Measurements from ENCODE around the gene RNF130. TPM values are rescaled to one million over a fixed set of nuclear protein-coding genes. Genes with fewer than 3 reads are reported as not detected.

RNF130 gene
- total and polyA plus RNA-seq, 9 of the 15 experiments (the other 6 are each of a cell fraction or from before 2014, with no cell fraction given): 5.8 to 39.4 (median 27.1) TPM

GRCh38 chr5:180105827-180106312, 34.3 kb upstream of the RNF130 start (continued):
- TF ChIP-seq MYBL2 (IDR thresholded peaks at IDR 0.05; ENCODE audit: low read depth) (no peak), MYBL2 (CRISPR knock-in tag; IDR thresholded peaks at IDR 0.05; ENCODE audit: borderline replicate concordance) (no peak), ESRRA (IDR thresholded peaks at IDR 0.05; ENCODE audit: borderline replicate concordance, low read depth) (no peak), ATF4 (CRISPR knock-in tag; IDR thresholded peaks at IDR 0.05) (peak; percentile 84), ZBTB12 (CRISPR knock-in tag; IDR thresholded peaks at IDR 0.05) (peak; percentile 45; the same call in 1 of the 2 replicates), ZNF384 (IDR thresholded peaks at IDR 0.05; ENCODE audit: low read depth, low read length) (peak; percentile 53; the same call in 1 of the 2 replicates), DPF2 (IDR thresholded peaks at IDR 0.05) (peak; percentile 80), TRIM24 (IDR thresholded peaks at IDR 0.05) (peak; percentile 90 to 96), PYGO2 (tag; IDR thresholded peaks at IDR 0.05) (0 out of 2 replicates have a peak, but pooled peaks have one; percentile 43), SOX6 (IDR thresholded peaks at IDR 0.05) (peak; percentile 88), ZBTB40 (IDR thresholded peaks at IDR 0.05) (peak; percentile 76), ZBTB40 (CRISPR knock-in tag; IDR thresholded peaks at IDR 0.05) (no peak), HMBOX1 (IDR thresholded peaks at IDR 0.05) (peak; percentile 41; the same call in 1 of the 2 replicates), RBFOX2 (IDR thresholded peaks at IDR 0.05; ENCODE audit: low read depth, low read length) (peak; percentile 42; the same call in 1 of the 2 replicates), MAZ (CRISPR knock-in tag; conservative IDR thresholded peaks at IDR 0.05 in 1 of 2, IDR thresholded peaks at IDR 0.05 in 1 of 2) (0 out of 4 replicates have a peak, but pooled peaks of 1 of the 2 experiments have one; percentile 18), LEF1 (IDR thresholded peaks at IDR 0.05) (peak; percentile 42; the same call in 1 of the 2 replicates), ZNF124 (CRISPR knock-in tag; IDR thresholded peaks at IDR 0.05) (no peak), ZNF311 (CRISPR knock-in tag; IDR thresholded peaks at IDR 0.05) (no peak)
